Activated CD4-positive, CD25-positive, alpha-beta regulatory T cell treated with anti-CD3 and anti-CD28 coated beads, Interleukin-2, amount 50 U/mL, for 24 hours (primary cell): ENCODE measurements around the gene TTC7B.

Experiments used
- ATAC-seq, 2 donors: fragments of 150-1000 bp; cut with Tn5 transposase; one replicate each; pipeline ENCODE4 v1.10.0; 2021; ENCODE audit warnings: mild to moderate bottlenecking in 1 of 2, moderate library complexity in 1 of 2

The TTC7B gene

DNA sequence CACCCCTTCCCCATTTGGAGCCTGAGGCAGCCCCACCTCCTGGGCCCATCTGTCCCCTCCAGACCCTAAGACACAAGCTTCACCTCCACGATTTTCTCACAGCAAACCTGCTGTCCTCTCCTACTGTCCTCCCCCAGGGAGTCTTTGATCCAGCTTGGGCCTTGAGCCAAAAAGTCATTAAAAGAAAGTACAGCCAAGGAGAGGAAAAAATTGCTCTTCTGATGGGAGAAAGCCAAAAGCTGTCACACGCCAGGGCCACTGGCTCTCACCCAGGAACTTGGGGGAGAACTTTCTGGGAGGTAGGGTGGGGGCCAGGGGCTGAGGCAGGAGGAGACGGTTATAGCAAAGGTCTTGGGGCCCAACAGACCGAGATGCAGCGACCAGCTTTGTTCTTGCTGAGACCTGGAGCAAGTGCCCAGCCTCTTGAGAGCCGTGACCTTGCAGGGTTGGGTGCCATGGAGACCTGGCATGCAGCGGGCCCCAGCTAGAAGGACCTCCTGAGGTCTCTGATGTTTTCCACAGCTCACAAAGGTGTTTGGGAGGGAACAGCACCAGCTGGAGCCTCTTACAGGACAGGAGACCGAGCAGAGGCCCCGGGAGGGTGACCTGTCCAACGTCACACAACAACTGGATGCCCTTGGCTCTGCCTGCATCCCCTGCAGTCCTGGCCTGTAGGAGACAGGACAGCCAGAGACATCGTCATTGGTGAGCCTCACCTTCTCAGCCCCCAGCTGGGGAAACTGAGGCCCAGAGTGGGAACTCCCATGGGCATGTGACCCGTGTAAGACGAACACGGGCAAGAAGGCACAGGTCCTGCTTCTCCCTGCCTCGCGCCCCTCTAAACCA lies 294.9 kb downstream of the TTC7B start:
- no peak for ATAC-seq

DNA sequence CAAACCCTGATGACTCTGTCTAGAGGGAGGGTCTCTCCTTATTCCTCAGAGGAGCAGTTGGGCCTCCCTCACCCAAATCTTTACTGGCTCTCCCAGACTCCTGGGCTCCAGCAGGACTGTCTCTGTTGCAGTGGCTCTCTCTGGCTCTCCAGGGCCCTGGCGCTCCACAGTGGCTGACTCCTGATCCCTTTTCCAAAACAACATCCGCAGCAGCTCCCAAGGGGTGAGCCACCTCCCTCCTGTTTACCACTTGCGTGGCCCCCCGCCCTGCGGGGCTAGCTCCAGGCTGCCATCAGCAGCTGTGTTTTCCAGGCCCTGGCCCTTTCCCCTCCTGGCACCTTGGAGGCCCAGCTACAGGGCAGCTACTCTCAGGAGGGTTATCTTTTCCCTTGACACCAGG lies 295.9 kb downstream of the TTC7B start:
- no peak for ATAC-seq

DNA sequence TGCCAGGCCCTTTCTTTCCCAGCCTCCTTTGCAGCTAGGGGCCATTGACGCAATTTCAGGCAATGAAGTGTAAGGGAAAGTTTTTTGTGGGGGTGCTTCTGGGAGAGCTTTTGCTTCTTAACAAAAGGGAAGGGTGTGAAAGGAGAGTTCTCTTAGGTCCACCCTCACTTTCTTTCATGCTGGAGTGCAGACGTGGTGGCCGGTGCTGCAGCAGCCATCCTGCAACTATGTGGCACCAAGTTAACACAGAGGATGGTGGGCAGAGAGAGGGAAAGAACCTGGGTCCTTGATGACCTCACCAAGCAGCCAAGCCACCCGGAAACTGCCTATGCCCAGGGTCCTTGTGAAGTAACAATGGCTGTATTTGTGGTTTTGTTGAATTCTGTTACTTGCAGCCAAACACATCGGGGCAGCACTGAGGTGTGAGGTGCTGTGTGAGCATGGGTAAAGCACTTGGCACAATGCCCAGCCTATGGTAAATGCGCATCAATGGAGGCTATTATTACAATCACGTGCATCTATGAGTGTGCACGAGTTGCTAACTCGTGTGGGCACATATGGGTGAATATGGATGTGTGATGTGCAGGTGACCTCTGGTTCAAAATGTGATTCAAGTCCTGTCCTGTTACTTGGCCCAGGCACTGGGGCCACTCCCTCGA lies 296.8 kb downstream of the TTC7B start:
- ATAC-seq: no peak

DNA sequence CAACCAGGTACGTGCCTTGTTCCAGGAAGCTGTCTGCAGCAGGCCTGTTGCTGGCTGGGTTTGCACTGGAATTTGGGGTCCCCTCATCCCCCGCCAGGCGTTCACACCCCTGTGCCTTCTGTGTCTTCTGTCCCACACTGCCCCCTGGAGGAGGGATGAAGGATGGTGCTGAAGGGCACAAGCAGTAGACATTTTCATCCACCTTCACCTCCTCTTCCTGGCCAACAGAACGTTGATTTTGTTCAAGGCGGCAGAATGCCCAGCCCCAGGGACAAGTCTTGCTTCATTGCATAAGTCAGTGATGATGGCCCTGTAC lies 297.3 kb downstream of the TTC7B start:
- ATAC-seq: no peak

DNA sequence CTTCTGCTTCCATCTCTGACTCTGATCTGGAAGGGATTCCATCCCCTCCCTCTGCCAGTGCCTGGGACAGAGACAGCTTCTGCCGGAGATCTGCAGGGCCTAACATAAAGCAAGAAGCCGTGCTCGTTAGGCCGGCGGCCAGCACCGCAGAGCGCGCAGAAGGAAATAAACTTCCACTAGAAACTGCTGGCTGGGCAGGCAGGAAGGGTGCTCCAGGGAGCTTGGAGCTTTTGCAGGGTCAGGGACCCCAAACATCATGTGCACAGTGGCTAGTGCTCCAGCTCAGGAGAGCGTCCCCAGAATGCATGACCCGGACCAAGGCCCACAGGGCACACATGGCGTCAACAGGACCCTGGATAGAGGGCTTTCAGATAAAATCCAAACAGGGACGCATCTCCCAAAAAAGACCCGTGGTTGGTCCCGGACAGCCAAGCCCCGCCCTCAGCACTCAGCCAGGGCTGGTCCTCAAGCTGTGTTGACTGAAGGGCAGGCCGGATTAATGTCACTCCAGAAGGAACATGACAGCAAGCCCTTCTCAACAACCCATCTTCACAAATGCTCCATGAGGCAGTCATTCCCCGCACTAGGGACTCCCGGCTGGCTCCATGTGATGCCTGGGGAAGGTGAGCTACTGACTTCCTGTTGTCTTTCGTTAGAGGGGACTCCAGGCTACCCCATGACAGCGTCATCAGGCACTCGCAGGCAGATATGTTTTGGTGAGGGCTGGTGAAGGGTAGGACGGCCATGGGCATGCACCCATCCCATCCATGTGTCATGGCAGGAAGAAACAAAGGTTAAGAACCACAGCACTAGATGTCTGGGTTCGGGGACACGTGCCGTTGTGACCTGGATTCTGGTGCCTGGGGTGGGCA lies 297.9 kb downstream of the TTC7B start:
- no peak for ATAC-seq

DNA sequence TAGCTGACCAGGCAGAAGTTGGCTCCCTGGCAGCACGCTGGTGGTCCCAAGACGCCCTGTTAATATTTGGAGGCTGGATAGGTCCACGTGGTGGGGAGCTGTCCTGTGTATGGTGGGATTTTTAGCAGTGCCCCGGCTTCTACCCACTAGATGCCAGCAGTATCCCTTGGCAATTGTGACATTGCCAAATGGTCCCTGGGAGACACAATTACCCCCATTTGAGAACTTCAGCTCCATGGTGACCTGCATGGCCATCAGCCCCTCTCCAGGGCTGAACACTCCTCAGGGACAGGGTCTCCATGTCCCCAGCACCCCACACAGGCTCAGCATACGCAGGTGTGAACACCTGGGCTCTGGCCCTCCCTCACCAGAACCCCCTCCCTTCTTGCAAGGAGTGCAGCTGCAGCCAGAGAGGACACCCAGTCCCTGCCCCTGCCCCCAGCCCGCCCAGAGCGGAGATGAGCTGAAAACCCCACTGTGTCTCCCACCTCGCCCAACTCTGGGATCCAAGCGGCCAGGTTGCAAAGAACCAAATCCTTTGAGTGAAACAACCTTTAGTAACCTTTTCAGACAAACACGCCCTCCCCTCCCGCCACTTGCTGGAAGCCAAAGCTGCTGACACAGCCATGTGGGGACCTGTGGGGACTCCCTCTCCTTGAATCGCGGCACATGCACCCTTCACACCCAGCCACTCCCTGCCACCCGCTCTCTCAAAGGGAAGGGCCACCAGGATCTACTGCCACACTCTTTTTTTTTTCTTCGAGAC lies 299.0 kb downstream of the TTC7B start:
- no peak for ATAC-seq

DNA sequence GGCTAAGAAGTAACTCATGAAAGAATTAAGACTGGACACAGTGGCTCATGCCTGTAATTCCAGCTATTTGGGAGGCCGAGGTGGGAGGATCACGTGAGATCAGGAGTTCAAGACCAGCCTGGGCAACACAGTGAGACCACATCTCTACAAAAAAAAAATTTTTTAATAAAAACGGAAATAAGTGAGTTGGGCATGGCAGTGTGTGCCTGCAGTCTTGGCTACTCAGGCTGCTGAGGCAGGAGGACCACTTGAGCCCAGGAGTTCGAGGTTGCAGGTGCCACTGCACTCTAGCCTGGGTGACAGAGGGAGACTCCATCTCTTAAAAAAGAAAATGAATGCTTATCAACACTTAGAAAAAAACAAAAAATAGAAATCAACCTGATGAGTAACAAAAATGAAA lies 301.7 kb downstream of the TTC7B start:
- ATAC-seq: no peak

DNA sequence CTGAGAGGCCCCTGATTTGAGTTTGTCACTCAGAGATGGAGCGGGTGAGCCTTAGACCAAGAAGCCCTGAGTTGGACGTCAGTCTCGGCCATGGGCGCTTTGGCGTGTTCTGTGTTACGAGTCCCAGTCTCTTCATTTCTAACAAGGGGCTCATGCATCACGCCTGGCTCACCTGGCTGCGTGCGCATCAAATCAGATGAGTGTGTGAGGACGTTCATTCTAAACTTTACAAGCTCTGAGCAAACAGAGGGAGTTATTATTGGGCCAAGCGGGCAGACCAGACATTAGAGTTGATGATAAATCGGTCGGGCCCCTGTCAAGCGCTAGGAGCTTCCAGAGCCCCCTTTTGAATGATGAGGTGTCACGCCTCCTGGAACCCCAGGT lies 302.2 kb downstream of the TTC7B start:
- no peak for ATAC-seq

DNA sequence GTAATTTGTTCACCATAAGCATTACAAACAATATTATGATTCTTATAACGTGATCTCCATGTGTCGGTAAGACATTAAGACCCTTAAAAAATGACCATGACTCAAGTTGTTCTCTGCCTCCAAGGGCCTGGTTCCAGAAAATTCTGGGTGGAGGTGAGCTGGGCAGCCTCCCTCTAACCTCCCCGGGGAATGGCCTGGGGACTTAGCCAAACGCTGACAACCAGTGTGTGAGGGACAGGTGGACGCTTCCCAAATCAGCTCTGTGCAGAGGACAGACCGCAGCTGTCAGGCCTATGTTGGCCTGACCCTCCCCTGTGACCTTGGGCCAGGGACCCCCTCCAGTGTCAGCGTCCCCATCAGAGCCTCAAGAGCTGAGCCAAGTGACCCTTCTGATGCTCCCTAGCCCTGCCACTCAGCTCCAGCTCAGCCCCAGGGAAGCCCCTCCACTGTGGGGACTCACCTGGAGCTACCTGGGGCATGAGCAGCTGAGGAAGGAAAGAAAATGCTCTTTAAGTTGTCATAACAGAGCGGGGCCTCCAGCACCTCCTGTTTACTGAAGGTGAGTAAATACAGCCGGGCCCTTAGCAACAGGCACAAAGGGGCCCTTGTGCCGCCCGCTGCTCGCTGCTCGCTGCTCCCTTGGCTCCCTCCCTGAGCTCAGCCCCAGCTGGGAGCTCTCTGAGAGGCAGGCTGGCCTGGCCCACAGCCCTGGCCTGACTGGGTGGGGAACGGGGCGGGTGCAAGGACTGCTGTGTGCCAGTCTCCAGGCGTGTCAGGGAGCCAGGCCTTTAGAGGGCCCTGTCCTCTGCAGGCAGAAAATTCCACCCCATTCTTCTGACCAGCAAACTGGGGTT lies 302.8 kb downstream of the TTC7B start:
- no peak for ATAC-seq

DNA sequence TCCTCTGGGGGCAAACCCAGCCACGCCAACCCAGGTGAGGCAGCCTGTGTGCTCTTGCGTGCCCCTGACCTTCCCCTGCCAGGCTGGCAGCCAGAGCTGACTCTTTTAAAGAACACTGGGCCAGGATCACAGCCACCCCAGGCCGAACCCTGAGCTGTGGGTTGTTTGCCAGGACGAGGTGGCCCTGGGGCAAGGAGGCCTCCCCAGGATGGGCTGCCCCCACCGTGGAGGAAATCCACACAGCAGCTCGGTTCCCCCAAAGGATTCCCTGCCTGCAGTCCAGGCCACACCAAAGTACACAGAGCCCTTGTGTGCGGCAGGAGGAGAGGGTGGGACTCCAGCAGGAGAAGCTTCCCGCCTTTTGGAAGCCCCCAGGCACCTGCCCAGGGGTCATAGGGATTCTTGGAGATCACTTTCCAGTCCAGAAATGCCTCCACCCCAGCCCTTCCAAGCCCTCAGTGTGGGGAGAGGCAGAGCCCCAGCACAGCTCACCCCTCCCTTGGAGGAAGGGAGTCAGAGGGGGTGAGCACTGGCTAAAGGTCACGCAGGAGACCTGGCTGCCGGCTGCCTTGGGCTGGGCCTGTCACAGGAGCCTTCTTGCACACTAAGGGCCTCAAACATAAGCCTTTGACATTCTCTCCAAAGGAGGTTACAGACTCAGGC lies 303.8 kb downstream of the TTC7B start:
- ATAC-seq: no peak

DNA sequence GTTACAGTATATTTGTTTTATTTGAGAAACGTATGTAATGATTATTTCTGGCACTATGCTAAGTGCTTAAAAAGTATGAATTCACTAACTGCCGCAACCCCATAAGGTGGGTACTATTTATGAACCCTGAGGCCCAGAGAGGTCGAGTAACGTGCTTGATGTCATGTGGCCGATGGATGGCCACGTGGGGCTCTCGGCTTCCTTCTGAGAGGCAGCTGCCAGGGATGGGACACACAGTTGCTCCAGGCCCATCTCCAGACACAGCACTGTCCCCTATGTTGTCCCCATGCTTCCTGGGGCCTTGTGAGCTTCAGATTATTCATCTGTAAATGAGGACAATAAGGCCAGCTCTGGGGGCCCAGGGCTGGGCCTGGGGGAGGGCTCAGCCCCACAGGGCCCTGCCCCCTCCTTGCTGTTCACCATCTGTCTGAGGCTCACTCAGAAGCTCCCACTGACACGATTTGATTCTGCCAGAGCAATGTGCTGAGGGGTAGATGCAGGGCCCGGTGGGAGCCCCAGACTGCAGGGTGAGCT lies 304.4 kb downstream of the TTC7B start:
- ATAC-seq: no peak

DNA sequence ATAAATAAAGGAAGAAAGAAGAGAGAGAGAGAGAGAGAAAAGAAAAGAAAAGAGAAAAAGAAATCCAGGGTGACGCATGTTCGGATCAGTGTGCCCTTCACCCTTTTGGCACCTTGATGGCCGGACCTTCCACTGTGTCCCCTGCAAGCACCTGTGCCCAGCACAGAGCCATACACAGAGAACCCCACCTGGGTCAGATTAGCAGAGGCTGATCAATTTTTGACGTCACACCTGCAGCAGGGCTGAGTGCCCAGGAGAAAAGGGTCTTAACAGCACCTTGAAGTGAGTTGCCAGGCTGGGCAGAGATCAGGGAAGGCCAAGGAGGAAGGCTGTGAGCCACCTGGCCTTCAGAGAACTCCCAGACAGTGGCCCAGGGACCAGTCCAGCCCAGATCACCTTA lies 305.0 kb downstream of the TTC7B start:
- no peak for ATAC-seq

DNA sequence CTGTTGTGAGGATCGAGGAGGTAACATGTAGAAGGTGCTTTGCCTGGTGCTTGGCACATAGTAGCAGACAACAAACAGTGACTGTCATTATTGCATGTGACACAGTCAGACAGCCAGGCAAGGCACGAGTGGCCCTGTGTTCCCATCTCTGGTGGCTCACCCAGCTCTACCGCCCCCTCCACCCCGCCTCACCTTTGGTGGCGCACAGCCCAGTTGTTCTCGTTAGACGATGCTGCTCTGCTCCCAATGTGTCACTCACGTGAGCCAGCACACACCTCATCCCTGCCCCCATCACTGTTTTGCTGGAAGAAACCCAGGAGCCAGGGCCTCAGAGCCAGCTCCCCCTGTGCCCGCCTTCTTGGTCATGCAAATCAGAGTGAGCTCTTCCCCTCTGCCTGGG lies 306.1 kb downstream of the TTC7B start:
- no peak for ATAC-seq

DNA sequence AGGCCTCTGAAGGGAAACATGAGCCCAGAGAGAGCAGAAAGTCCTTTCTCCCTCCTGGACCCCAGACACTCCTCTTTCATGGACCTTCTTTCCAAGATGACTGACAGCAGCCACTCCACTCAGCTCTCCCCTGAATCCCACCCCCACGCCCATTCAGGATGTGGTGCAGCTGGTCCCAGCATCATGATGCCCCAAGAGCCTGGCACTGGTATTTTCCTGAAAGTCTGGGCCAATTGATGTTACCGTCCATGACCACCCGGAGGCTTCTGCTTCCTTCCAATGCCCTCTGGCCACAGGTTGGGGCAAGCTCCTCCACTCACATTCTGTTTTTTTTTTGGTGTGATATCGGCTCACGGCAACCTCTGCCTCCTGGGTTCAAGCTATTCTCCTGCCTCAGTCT lies 306.8 kb downstream of the TTC7B start:
- no peak for ATAC-seq

DNA sequence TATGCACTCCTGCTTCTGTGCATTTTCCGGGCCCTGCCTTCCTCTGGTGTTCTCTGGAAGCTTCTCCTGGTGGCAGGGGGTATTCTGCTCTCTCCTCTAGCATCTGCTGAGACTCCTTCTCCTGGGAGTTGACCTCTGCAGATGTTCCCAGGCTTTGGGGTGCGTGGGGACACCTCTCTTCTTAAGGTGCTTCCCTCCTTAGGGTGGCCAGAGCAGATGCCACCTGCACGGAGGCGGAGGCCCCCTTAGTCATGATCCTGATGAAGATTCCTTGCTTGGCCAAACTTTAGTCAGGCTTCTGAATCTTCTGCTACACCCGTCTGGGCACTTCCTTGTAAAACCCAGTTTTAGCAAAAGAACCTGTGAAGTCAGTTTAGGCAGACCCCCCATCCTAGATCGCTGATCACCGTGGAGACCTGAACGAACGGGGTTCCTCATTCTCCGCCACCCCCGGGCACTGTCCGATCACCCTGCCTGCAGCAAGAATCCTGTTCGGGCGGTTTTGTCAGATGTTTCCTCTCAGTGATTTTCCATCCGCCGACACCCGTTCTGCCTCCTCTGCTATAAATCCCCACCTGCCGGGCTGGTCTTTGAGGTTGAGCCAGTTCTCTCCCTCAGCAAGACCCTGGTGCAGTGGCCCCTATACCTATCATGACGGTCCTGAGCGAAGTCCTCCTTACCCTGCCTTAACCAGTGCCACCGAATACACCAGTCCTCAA lies 307.5 kb downstream of the TTC7B start:
- no peak for ATAC-seq

DNA sequence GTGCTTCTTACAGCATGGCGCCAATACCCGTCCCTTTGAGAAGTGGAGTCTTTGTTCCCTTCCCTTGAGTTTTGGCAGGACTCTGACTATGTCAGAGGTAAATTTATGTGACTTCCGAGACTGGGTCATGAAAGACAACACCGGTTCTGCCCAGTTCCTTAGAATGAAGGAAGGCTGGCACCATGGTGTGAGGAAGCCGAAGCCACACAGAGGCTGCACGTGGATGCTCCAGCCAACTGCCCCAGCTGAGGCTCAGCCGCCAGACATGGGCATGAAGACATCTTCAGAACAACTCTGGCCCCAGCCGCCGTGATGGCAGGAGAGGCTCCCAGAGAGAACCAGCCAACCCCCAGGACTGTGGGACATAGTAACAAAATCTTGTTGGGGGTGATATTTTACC lies 308.2 kb downstream of the TTC7B start:
- ATAC-seq: no peak

DNA sequence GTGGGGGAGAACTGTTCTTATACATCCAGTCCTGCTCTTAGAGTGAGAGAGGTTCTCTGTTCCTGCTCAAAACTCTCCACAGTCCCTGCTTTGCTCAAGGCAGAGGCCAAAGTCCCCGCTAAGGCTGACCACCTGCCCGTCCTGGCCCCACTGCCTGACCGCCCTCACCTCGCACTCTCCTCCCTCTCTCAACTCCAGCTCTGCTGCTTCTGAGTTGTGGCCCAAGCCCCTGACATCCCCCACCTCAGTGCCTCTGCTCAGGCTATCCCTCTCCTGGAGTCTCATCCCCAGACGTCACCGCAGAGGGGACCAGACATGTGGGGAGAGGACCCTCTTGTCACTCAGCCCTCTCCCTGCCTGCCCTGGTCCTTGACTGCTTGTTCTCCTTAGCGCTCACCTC lies 308.8 kb downstream of the TTC7B start:
- no peak for ATAC-seq

DNA sequence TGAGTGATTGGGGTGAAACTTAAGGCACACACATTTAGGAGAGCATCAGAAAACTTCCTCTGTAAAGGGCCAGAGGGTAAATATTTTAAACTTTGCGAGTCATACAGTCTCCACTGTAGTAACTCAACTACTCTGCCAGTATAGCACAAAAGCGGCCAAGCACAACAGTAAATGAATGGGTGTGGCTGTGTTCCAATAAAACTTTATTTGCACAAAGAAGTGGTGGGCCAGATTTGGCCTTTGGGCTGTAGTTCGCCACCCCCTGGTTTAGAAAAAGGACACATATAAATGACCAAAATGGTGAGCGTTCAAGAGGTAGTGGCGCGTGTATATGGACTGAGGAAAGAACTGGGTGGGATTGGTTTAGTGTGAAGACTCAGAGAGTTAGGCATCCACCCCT lies 309.5 kb downstream of the TTC7B start:
- no peak for ATAC-seq

DNA sequence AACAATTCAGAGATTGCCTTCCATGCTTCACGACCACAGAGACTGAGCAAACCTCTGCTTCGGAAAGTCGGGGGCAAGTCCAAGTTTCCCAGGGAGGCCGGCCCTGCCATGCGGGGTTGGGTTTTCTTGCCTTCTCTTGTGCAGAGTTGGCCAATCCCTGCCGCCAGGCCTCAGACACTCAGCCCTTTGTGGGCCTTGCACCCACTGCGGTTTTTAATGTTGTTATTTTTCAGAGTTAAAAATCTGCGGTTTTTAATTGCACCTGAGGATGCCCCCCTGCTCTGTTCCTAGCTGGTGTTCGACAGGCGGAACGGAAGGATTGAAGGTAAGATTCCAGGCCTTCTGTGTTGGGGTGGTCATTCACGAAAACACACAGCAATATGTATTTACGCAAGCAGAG lies 310.7 kb downstream of the TTC7B start:
- ATAC-seq: no peak

DNA sequence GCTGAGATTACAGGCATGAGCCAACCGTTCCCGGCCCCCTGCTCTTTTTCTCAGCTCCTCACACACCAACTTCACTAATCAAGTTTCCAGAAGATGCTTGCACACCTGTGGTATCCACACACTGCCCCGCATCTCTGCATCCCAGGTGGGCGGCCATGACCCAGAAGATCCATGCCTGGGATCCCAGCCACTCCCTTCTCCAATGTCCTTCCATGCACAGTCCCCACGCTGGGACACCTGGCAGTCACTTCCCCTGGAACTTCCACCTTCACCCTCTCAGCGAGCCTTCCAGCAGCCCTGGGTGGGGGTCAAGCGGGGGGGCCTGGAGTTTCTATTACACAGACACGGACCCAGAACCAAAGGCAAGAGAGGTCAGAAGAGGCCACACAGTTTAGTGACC lies 311.6 kb downstream of the TTC7B start:
- ATAC-seq: no peak

DNA sequence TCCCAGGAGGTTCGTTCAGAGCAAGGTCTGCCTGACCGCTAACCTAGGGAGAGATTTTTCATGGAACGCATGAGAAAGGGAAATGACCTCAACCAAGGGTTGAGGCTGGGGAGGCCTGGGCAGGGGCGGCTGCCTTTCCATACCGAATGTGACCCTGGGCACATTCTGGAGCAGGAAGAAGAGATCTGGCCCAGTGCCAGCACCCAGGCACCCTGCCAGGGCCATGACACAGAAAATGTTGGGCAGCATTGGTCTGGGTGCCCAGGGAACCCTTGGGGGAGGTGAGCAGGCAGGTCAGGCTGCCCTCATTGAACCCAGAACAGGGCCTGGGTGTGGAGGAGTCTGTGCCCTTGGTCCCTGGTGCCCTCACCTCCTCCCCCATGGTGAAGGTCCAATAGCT lies 312.6 kb downstream of the TTC7B start:
- no peak for ATAC-seq
